ENCODE results near the gene LCN9.

The LCN9 gene

DNA sequence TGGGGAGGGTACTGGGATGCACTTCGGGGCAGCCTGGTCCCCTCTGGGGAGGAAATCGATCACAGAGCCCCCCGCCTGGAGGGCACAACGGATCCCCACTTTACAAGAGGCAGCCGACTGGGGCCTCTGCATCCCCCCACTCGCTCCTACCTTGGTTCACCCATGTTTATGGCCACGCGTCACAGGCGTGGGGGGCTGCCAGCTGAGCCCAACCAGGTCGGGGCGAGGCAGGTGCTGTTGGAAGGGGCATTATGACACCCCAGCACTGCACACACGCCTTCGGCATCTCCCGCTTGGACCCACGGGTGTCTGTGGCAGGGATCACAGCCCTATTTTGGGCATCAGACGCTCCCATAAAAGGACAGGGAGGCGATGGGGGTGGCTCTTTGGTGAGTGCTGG, 21.6 kb downstream of the LCN9 start:
- H3K9ac ChIP-seq (ENCODE audit: low read depth in 1 of 2, low read length in 2 of 2), result no peak overlapping the region
- peaks cover 0 to 3% of the 10 kb centered on the region in 2 donors for H3K27me3 ChIP-seq (ENCODE audit: control insufficient read depth in 2 of 2, insufficient read depth in 2 of 2, low read length in 2 of 2)
- H3K4me1 ChIP-seq (ENCODE audit: control insufficient read depth in 2 of 2, insufficient read depth in 2 of 2, low read length in 2 of 2), result no peaks in the 10 kb centered on the region
- no peaks in the 10 kb centered on the region for H3K9me3 ChIP-seq (ENCODE audit: control insufficient read depth in 2 of 2, low read length in 2 of 2)
- H3K27ac ChIP-seq (ENCODE audit: low read depth in 2 of 2, low read length in 2 of 2), result no peak overlapping the region
- H3K4me3 ChIP-seq (ENCODE audit: low read length in 2 of 2), result no peak overlapping the region
- H3K36me3 ChIP-seq (ENCODE audit: control insufficient read depth in 2 of 2, insufficient read depth in 2 of 2, low read length in 2 of 2), result no peaks in the 10 kb centered on the region

DNA sequence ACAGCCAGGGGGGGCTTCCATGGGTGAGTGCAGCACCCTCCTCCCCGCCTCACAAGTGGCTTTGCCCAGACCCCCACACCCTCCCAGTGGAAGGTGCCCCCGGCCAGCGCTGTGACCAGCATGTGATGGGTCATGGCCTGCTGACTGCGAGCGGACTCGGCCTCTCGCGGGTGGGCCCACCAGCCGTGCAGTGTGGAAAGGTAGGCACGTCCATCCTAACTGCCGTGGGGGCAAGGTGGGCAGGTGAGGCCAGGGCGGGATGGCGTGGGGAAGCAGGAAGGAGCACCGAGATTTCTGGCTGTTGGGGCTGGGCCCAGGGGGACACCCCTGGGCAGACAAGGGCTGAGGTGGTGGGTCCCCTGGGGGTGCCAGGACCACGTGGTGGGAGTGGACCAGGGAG, 24.1 kb downstream of the LCN9 start:
- Histone ChIP-seq H3K27ac (ENCODE audit: low read depth in 2 of 2, low read length in 2 of 2) (no peak overlapping the region), H3K36me3 (ENCODE audit: control insufficient read depth in 2 of 2, insufficient read depth in 2 of 2, low read length in 2 of 2) (no peaks in the 10 kb centered on the region), H3K4me1 (ENCODE audit: control insufficient read depth in 2 of 2, insufficient read depth in 2 of 2, low read length in 2 of 2) (no peaks in the 10 kb centered on the region), H3K4me3 (ENCODE audit: low read length in 2 of 2) (no peak overlapping the region), H3K27me3 (ENCODE audit: control insufficient read depth in 2 of 2, insufficient read depth in 2 of 2, low read length in 2 of 2) (peaks cover 0 to 3% of the 10 kb centered on the region in 2 donors), H3K9ac (ENCODE audit: low read depth in 1 of 2, low read length in 2 of 2) (no peak overlapping the region), H3K9me3 (ENCODE audit: control insufficient read depth in 2 of 2, low read length in 2 of 2) (no peaks in the 10 kb centered on the region)

DNA sequence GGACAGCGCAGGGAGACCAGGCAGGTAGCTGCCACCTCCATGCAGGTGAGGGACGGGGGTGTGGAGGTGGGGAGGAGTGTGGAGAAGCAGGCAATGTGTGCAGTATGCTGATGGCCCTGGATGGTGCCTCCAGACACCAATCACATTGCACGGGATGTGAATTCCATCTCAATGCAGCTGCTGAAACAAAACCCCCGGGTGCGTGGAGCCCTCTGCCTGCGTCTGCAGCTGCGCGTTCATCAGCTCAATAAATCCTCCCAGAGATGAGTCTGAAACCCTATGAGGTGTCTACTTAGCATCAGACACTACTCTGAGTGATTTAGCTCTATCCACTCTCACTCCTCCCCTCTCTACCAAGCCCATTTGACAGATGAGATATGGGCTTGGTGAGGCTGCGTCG, 25.9 kb downstream of the LCN9 start:
- H3K4me1 ChIP-seq (ENCODE audit: control insufficient read depth in 2 of 2, insufficient read depth in 2 of 2, low read length in 2 of 2), result no peaks in the 10 kb centered on the region
- H3K27ac ChIP-seq (ENCODE audit: low read depth in 2 of 2, low read length in 2 of 2), result no peak overlapping the region
- no peaks in the 10 kb centered on the region for H3K36me3 ChIP-seq (ENCODE audit: control insufficient read depth in 2 of 2, insufficient read depth in 2 of 2, low read length in 2 of 2)
- H3K27me3 ChIP-seq (ENCODE audit: control insufficient read depth in 2 of 2, insufficient read depth in 2 of 2, low read length in 2 of 2), result peaks cover 2 to 3% of the 10 kb centered on the region in 2 donors
- H3K9ac ChIP-seq (ENCODE audit: low read depth in 1 of 2, low read length in 2 of 2), result no peak overlapping the region
- H3K9me3 ChIP-seq (ENCODE audit: control insufficient read depth in 2 of 2, low read length in 2 of 2), result no peaks in the 10 kb centered on the region
- H3K4me3 ChIP-seq (ENCODE audit: low read length in 2 of 2), result no peak overlapping the region

DNA sequence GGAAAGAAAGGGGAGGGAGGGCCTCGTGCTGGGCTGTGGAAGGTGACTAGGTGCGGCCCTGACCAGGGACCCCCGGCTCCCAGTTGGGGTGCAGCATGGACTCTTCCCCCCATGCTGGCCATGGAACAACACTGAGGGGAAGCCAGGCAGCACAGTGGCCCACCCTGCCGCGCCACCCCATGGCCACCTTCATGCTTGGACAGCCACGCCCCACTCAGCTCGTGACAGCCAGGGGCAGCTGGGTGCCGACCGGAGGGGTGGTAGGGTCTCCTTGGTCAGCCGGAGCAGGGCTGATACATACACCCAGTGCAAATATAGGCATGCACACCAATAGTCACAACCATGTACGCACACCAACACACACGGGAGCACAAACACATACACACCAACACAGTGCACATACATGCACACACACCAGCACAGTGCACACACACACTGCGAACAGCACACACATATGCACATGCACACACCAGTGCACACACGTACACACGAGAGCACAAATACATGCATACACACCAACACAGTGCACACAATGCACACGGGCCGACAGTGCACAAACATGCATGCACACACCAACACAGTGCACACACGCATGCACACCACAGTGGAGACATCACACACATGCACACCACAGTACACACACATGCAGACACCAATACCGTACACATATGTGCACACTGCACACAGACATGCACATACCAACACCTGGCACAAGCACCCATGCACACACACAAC, 27.9 kb downstream of the LCN9 start:
- Histone ChIP-seq H3K27ac (ENCODE audit: low read depth in 2 of 2, low read length in 2 of 2) (no peak overlapping the region), H3K4me3 (ENCODE audit: low read length in 2 of 2) (no peak overlapping the region), H3K4me1 (ENCODE audit: control insufficient read depth in 2 of 2, insufficient read depth in 2 of 2, low read length in 2 of 2) (no peaks in the 10 kb centered on the region), H3K27me3 (ENCODE audit: control insufficient read depth in 2 of 2, insufficient read depth in 2 of 2, low read length in 2 of 2) (peaks cover 2 to 3% of the 10 kb centered on the region in 2 donors), H3K9ac (ENCODE audit: low read depth in 1 of 2, low read length in 2 of 2) (no peak overlapping the region), H3K9me3 (ENCODE audit: control insufficient read depth in 2 of 2, low read length in 2 of 2) (no peaks in the 10 kb centered on the region), H3K36me3 (ENCODE audit: control insufficient read depth in 2 of 2, insufficient read depth in 2 of 2, low read length in 2 of 2) (no peaks in the 10 kb centered on the region)

DNA sequence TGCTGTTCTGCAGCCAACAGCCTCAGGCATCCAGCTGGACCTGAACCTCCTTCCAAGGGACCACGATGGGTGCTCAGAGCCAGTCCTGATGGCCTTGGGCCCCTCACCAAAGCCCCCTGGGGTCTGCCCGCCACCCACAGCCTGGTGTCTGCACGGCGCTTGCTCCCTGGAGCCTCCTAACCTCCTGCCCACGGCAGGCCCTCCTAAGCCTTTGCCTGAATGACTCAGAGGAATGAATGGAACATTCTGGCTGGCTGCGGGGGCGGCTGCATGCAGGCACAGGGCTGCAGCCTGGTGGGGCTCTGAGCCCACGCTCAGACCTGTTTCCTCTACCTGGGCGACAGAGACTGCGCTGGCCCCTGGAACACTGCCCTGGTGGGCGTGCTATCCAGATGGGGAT, 29.3 kb downstream of the LCN9 start:
- H3K27ac ChIP-seq (ENCODE audit: low read depth in 2 of 2, low read length in 2 of 2), result no peak overlapping the region
- H3K9ac ChIP-seq (ENCODE audit: low read depth in 1 of 2, low read length in 2 of 2), result no peak overlapping the region
- no peaks in the 10 kb centered on the region for H3K9me3 ChIP-seq (ENCODE audit: control insufficient read depth in 2 of 2, low read length in 2 of 2)
- peaks cover 2% of the 10 kb centered on the region in 2 donors for H3K27me3 ChIP-seq (ENCODE audit: control insufficient read depth in 2 of 2, insufficient read depth in 2 of 2, low read length in 2 of 2)
- H3K36me3 ChIP-seq (ENCODE audit: control insufficient read depth in 2 of 2, insufficient read depth in 2 of 2, low read length in 2 of 2), result no peaks in the 10 kb centered on the region
- H3K4me3 ChIP-seq (ENCODE audit: low read length in 2 of 2), result no peak overlapping the region
- no peaks in the 10 kb centered on the region for H3K4me1 ChIP-seq (ENCODE audit: control insufficient read depth in 2 of 2, insufficient read depth in 2 of 2, low read length in 2 of 2)

DNA sequence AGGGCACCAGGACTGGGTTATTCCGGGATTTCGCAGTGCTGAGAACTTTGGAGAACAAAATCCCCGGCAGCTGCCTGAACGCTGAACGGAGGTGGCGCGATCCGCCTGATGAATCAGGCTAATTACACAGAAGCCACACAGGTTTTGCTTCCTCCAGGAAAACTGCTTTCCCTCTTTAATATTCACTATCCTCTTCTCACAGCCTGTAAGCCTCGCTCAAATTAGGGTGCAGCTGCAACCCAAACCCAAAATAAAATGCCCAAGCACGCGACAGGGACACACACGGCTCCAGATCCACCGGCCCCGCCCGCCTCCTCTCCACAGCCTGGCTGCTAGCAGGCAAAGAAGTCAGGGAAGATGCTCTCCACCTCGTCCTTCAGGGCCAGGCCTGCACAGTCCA, 30.2 kb downstream of the LCN9 start:
- Histone ChIP-seq H3K9me3 (ENCODE audit: control insufficient read depth in 2 of 2, low read length in 2 of 2) (no peaks in the 10 kb centered on the region), H3K27me3 (ENCODE audit: control insufficient read depth in 2 of 2, insufficient read depth in 2 of 2, low read length in 2 of 2) (peaks cover 2% of the 10 kb centered on the region in 2 donors), H3K36me3 (ENCODE audit: control insufficient read depth in 2 of 2, insufficient read depth in 2 of 2, low read length in 2 of 2) (no peaks in the 10 kb centered on the region), H3K27ac (ENCODE audit: low read depth in 2 of 2, low read length in 2 of 2) (no peak overlapping the region), H3K4me3 (ENCODE audit: low read length in 2 of 2) (no peak overlapping the region), H3K4me1 (ENCODE audit: control insufficient read depth in 2 of 2, insufficient read depth in 2 of 2, low read length in 2 of 2) (no peaks in the 10 kb centered on the region), H3K9ac (ENCODE audit: low read depth in 1 of 2, low read length in 2 of 2) (no peak overlapping the region)

DNA sequence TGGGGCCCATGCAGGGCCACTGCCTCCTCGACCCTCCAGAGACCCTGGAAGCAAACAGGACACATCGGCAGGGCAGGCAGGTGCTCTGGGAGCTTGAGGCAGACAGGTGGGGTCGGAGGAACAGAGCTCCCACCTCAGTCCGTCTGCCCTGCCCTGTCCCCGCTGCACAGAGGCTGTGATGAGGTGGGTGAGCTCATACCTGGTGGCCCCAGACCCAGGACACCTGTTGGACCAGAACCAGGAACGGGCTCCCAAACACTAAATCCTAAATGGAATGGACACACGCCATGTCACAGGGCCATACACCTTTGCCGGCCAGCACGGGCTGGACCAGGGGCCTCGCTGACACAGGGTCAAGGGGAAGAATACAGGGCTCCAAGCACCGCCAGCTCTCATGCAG, 30.7 kb downstream of the LCN9 start:
- H3K9ac ChIP-seq (ENCODE audit: low read depth in 1 of 2, low read length in 2 of 2), result no peak overlapping the region

DNA sequence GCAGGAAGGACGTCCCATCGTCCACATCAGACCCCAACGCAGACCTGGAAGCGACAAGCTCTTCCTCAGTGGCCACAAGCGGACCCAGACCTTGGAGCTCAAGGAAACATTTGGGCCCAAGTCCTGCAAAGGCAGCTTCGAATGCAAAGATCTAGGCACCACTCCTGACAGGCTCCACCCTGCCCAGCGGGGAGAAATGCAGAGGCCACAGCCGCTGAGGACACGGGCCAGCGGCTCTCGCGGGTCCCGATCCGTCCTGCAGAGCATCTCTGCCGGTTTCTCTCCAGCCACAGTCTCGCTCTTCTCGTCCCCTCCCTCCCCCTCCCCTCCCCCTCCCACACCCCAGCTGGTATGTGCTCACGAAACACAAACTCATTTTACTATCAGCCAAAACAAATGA, 31.3 kb downstream of the LCN9 start:
- Histone ChIP-seq H3K36me3 (ENCODE audit: control insufficient read depth in 2 of 2, insufficient read depth in 2 of 2, low read length in 2 of 2) (no peaks in the 10 kb centered on the region), H3K27ac (ENCODE audit: low read depth in 2 of 2, low read length in 2 of 2) (no peak overlapping the region), H3K4me1 (ENCODE audit: control insufficient read depth in 2 of 2, insufficient read depth in 2 of 2, low read length in 2 of 2) (no peaks in the 10 kb centered on the region), H3K4me3 (ENCODE audit: low read length in 2 of 2) (no peak overlapping the region), H3K9me3 (ENCODE audit: control insufficient read depth in 2 of 2, low read length in 2 of 2) (no peaks in the 10 kb centered on the region), H3K9ac (ENCODE audit: low read depth in 1 of 2, low read length in 2 of 2) (no peak overlapping the region), H3K27me3 (ENCODE audit: control insufficient read depth in 2 of 2, insufficient read depth in 2 of 2, low read length in 2 of 2) (peaks cover 2% of the 10 kb centered on the region in 2 donors)

More for the DNA sequence above, 30.7 kb downstream of the LCN9 start:
- H3K36me3 ChIP-seq (ENCODE audit: control insufficient read depth in 2 of 2, insufficient read depth in 2 of 2, low read length in 2 of 2), result no peaks in the 10 kb centered on the region
- H3K9me3 ChIP-seq (ENCODE audit: control insufficient read depth in 2 of 2, low read length in 2 of 2), result no peaks in the 10 kb centered on the region
- no peaks in the 10 kb centered on the region for H3K4me1 ChIP-seq (ENCODE audit: control insufficient read depth in 2 of 2, insufficient read depth in 2 of 2, low read length in 2 of 2)
- peaks cover 2% of the 10 kb centered on the region in 2 donors for H3K27me3 ChIP-seq (ENCODE audit: control insufficient read depth in 2 of 2, insufficient read depth in 2 of 2, low read length in 2 of 2)
- H3K4me3 ChIP-seq (ENCODE audit: low read length in 2 of 2), result no peak overlapping the region
- H3K27ac ChIP-seq (ENCODE audit: low read depth in 2 of 2, low read length in 2 of 2), result no peak overlapping the region

DNA sequence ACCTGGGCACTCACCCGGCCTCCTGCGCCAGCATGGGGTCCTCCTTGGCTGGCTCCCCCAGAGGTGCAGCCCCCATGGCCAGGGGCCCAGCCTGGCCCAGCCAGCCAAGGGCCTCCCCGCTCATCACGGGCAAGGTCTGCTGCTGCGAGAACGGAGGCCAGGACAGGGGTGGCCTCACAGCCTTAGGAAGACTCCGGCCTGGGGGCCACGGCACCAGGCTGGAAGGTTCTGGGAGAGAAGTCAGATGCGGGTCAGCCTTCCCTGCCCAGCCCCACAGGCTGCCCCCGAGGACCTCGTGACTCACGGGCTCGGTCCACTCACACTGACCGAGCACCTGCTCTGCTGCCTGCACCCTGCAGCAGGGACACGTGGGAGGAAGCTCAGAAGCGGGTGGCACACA, 31.9 kb downstream of the LCN9 start:
- Histone ChIP-seq H3K4me3 (ENCODE audit: low read length in 2 of 2) (no peak overlapping the region), H3K9me3 (ENCODE audit: control insufficient read depth in 2 of 2, low read length in 2 of 2) (no peaks in the 10 kb centered on the region), H3K36me3 (ENCODE audit: control insufficient read depth in 2 of 2, insufficient read depth in 2 of 2, low read length in 2 of 2) (no peaks in the 10 kb centered on the region), H3K4me1 (ENCODE audit: control insufficient read depth in 2 of 2, insufficient read depth in 2 of 2, low read length in 2 of 2) (no peaks in the 10 kb centered on the region), H3K27me3 (ENCODE audit: control insufficient read depth in 2 of 2, insufficient read depth in 2 of 2, low read length in 2 of 2) (peaks cover 2% of the 10 kb centered on the region in 2 donors), H3K27ac (ENCODE audit: low read depth in 2 of 2, low read length in 2 of 2) (no peak overlapping the region), H3K9ac (ENCODE audit: low read depth in 1 of 2, low read length in 2 of 2) (no peak overlapping the region)

DNA sequence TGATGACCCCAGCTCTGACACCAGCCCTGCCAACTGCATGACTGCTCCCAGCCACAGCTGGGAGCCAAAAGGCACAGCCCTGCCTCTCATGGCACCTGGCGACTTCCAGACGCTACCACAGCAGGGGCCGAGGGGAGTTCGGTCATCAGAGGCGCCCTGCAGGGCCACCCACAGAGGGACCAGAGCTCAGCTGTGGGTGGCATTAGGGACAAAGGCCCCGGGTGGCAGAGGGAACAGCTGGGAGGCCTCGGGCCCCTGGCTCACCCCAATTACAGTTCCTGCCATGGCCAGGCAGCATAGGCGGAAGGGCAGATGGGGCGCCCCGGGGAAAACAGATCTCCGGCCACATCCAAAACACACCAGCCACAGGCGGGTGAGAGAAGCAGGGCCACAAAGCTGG, 32.5 kb downstream of the LCN9 start:
- no peak overlapping the region for H3K9ac ChIP-seq (ENCODE audit: low read depth in 1 of 2, low read length in 2 of 2)
- no peak overlapping the region for H3K4me3 ChIP-seq (ENCODE audit: low read length in 2 of 2)
- H3K4me1 ChIP-seq (ENCODE audit: control insufficient read depth in 2 of 2, insufficient read depth in 2 of 2, low read length in 2 of 2), result no peaks in the 10 kb centered on the region
- H3K27me3 ChIP-seq (ENCODE audit: control insufficient read depth in 2 of 2, insufficient read depth in 2 of 2, low read length in 2 of 2), result peaks cover 2% of the 10 kb centered on the region in 2 donors
- no peaks in the 10 kb centered on the region for H3K9me3 ChIP-seq (ENCODE audit: control insufficient read depth in 2 of 2, low read length in 2 of 2)
- no peaks in the 10 kb centered on the region for H3K36me3 ChIP-seq (ENCODE audit: control insufficient read depth in 2 of 2, insufficient read depth in 2 of 2, low read length in 2 of 2)
- H3K27ac ChIP-seq (ENCODE audit: low read depth in 2 of 2, low read length in 2 of 2), result no peak overlapping the region

All from mucosa of rectum (tissue), 2 donors.